A549 (cell line): ENCODE data around the gene BCR. TPM values are rescaled to one million over a fixed set of nuclear protein-coding genes. Genes with fewer than 3 reads are reported as not detected.

Experiments used
- ATAC-seq, 2 experiments: fragments of 200-7000 bp in 1 of 2; fragments of >200 bp in 1 of 2; cut with Nextera tagmentation in 1 of 2; cut with Tn5 transposase in 1 of 2; 3 replicates each; pipeline versions ENCODE4 v1.8.0 to v1.9.1; 2018 to 2020; ENCODE audit warnings: mild to moderate bottlenecking in 1 of 2, moderate library complexity in 1 of 2
- CTCF ChIA-PET: fragments of 300-600 bp; sonication (Branson Sonifier 250); formaldehyde crosslinking; extraction: SDS; loops from one replicate; lab custom pipeline; 2021; ENCODE audit warnings: antibody characterized with exemption, inconsistent platforms; lab: Yijun Ruan, JAX
- POLR2A ChIA-PET: fragments of 350-600 bp; formaldehyde crosslinking; extraction: SDS; loops from one replicate; lab custom pipeline; 2021; ENCODE audit warnings: antibody characterized with exemption, inconsistent platforms; lab: Yijun Ruan, JAX
- DNase-seq, 2 experiments: peaks; one replicate each; pipeline versions ENCODE4 v3.0.0 to v3.0.0-alpha.2; 2011 to 2016; ENCODE audit warnings: low read depth in 1 of 2, low spot score in 1 of 2
- FAIRE-seq: peaks from 2 replicates; lab custom pipeline; 2011; peaks lifted over from hg19 to GRCh38; lab: Jason Lieb, UNC
- H3K27ac ChIP-seq, 2 experiments: fragments of >200 bp; sonication (Bioruptor Twin); formaldehyde crosslinking; 3 replicates each; pipeline ENCODE4 v1.5.1; 2016 to 2017
- H3K4me1 ChIP-seq: fragments of >200 bp; sonication (Bioruptor Twin); formaldehyde crosslinking; 3 replicates; pipeline ENCODE4 v1.6.1; 2016
- H3K4me2 ChIP-seq: fragments of >200 bp; sonication (Bioruptor Twin); formaldehyde crosslinking; 3 replicates; pipeline ENCODE4 v1.6.1; 2016
- H3K4me3 ChIP-seq: fragments of >200 bp; sonication (Bioruptor Twin); formaldehyde crosslinking; 3 replicates; pipeline ENCODE4 v1.5.1; 2016
- H3K9me3 ChIP-seq: fragments of >200 bp; sonication (Bioruptor Twin); formaldehyde crosslinking; 3 replicates; pipeline ENCODE4 v1.6.1; 2016
- CBX8 ChIP-seq: fragments of 200-600 bp; sonication (generic); IDR thresholded peaks from 2 replicates; pipeline ENCODE4 v1.6.1; 2016
- CEBPB ChIP-seq, 2 experiments: fragments of >200 bp in 1 of 2; sonication (Bioruptor Twin) in 1 of 2; formaldehyde crosslinking in 1 of 2; IDR thresholded peaks; 2 replicates each; pipeline ENCODE4 v1.6.1; 2012 to 2016
- CHD4 ChIP-seq: fragments of 200-600 bp; sonication (generic); IDR thresholded peaks from 2 replicates; pipeline ENCODE4 v1.6.1; 2016; ENCODE audit warnings: antibody characterized with exemption, mild to moderate bottlenecking, borderline replicate concordance
- EHF ChIP-seq: fragments of 250-450 bp; sonication (Bioruptor Pico); IDR thresholded peaks from 2 replicates; pipeline ENCODE4 v1.5.0; 2020; ENCODE audit warnings: mild to moderate bottlenecking
- EHMT2 ChIP-seq: fragments of 200-600 bp; sonication (generic); IDR thresholded peaks from 2 replicates; pipeline ENCODE4 v1.6.1; 2016; ENCODE audit warnings: antibody characterized with exemption, low read depth, mild to moderate bottlenecking, moderate library complexity
- EP300 ChIP-seq, 2 experiments: fragments of >200 bp; sonication (Bioruptor Twin); formaldehyde crosslinking; IDR thresholded peaks; 2 replicates in 1 of 2; 3 replicates in 1 of 2; pipeline ENCODE4 v1.6.1; 2016 to 2017
- ESRRA ChIP-seq: fragments of 150-350 bp; IDR thresholded peaks from 2 replicates; pipeline ENCODE4 v1.6.1; 2014; ENCODE audit warnings: mild to moderate bottlenecking, low read length, borderline replicate concordance
- HOXB5 ChIP-seq: fragments of 250-450 bp; sonication (Bioruptor Pico); IDR thresholded peaks from 2 replicates; pipeline ENCODE4 v1.5.0; 2020; ENCODE audit warnings: mild to moderate bottlenecking, moderate library complexity
- JUNB ChIP-seq: fragments of >200 bp; sonication (Bioruptor Twin); formaldehyde crosslinking; IDR thresholded peaks from 2 replicates; pipeline ENCODE4 v1.6.1; 2016
- KDM1A ChIP-seq: fragments of 200-600 bp; sonication (generic); IDR thresholded peaks from 2 replicates; pipeline ENCODE4 v1.6.1; 2016; ENCODE audit warnings: low read depth, mild to moderate bottlenecking
- KDM5A ChIP-seq: fragments of 200-600 bp; sonication (generic); IDR thresholded peaks from 2 replicates; pipeline ENCODE4 v1.6.1; 2016; ENCODE audit warnings: antibody characterized with exemption, mild to moderate bottlenecking
- MAFK ChIP-seq: fragments of 450-650 bp; IDR thresholded peaks from 2 replicates; pipeline ENCODE4 v1.6.1; 2014; ENCODE audit not compliant: partially characterized antibody
- MYC ChIP-seq: IDR thresholded peaks from 2 replicates; pipeline ENCODE4 v1.6.1; 2012; ENCODE audit warnings: mild to moderate bottlenecking, inconsistent platforms, low read length, improper control_type of control experiment, borderline replicate concordance
- NPAS2 ChIP-seq: fragments of 250-450 bp; sonication (Bioruptor Pico); IDR thresholded peaks from 2 replicates; pipeline ENCODE4 v1.8.0; 2022; ENCODE audit warnings: mild to moderate bottlenecking, moderate library complexity, borderline replicate concordance
- RNF2 ChIP-seq: fragments of 200-600 bp; sonication (generic); IDR thresholded peaks from 2 replicates; pipeline ENCODE4 v1.6.1; 2016; ENCODE audit warnings: low read depth, mild to moderate bottlenecking, antibody characterized with exemption, moderate library complexity, borderline replicate concordance
- SMC3 ChIP-seq: fragments of >200 bp; sonication (Bioruptor Twin); formaldehyde crosslinking; IDR thresholded peaks from 3 replicates; pipeline ENCODE4 v1.6.1; 2018; ENCODE audit warnings: inconsistent platforms
- TFCP2L1 ChIP-seq: fragments of 250-450 bp; sonication (Bioruptor Pico); IDR thresholded peaks from 2 replicates; pipeline ENCODE4 v1.5.0; 2021; ENCODE audit warnings: mild to moderate bottlenecking
- WGBS: methylation state at CpG from one replicate; pipeline ENCODE4 v1.1.6; 2017; ENCODE audit errors: missing lambda C conversion rate; 5-methylcytosine and 5-hydroxymethylcytosine counted together
- polyA plus RNA-seq, 4 experiments: library from polyadenylated mRNA; depleted of rRNA in 3 of 4; stranded (reverse); fragments of >200 nt; fragmentation: RNase III in 1 of 4; extraction: RNeasy Plus Mini Kit Qiagen cat#74134 plus additional on column Dnase treatment in 1 of 4; gene quantifications; 2 replicates in 3 of 4; 3 replicates in 1 of 4; pipeline ENCODE4 v1.2.3, GENCODE V29; 2011 to 2017
- TF ChIP-seq, protein P1 (sequence below): fragments of 150-350 bp; IDR thresholded peaks from 2 replicates; pipeline ENCODE4 v1.6.1; 2014; ENCODE audit warnings: low read depth, mild to moderate bottlenecking, low read length
- TF ChIP-seq, protein P2 (sequence below): IDR thresholded peaks from 2 replicates; pipeline ENCODE4 v1.6.1; 2012
- TF ChIP-seq, protein P3 (sequence below): fragments of >200 bp; sonication (Bioruptor Twin); formaldehyde crosslinking; IDR thresholded peaks from 3 replicates; pipeline ENCODE4 v1.6.1; 2016
- TF ChIP-seq, protein P4 (sequence below): IDR thresholded peaks from 2 replicates; pipeline ENCODE4 v1.6.1; 2012; ENCODE audit warnings: low read depth, borderline replicate concordance
- TF ChIP-seq, protein P5 (sequence below): fragments of 250-450 bp; sonication (Bioruptor Pico); IDR thresholded peaks from 2 replicates; pipeline ENCODE4 v1.5.0; 2020; ENCODE audit warnings: low read depth, mild to moderate bottlenecking, moderate library complexity
- TF ChIP-seq, protein P6 (sequence below): fragments of 200-600 bp; sonication (generic); IDR thresholded peaks from 2 replicates; pipeline ENCODE4 v1.6.1; 2016; ENCODE audit warnings: antibody characterized with exemption, mild to moderate bottlenecking, moderate library complexity

The BCR gene
- polyA plus RNA-seq, 2 of the 4 experiments (the other 2 are of a cell fraction) = 14.7 to 16.4 TPM

DNA sequence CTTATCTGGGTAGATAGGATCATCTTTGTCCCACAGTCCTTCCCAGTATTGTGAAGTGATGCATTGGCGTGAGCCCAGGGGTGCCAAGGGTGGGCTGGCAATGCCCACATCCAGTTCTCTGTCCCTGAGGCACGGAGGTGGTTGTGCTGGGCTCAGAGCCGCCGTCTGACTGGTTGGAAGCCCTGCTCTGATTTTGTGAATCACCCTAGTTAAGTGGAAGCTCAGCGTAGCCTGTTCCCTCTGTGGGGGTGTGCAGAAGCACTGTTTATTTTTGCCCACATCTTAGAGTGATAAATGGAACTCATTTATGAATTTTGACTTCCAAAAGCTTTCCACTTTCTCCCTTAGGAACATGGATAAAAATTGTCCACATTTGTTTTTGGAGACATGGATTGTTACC is 13.6 kb downstream of the BCR start:
- POLR2A ChIA-PET = no interaction called here
- ATAC-seq (no peak), FAIRE-seq (no peak), DNase-seq (no peak)
- TF ChIP-seq, protein P1, sequence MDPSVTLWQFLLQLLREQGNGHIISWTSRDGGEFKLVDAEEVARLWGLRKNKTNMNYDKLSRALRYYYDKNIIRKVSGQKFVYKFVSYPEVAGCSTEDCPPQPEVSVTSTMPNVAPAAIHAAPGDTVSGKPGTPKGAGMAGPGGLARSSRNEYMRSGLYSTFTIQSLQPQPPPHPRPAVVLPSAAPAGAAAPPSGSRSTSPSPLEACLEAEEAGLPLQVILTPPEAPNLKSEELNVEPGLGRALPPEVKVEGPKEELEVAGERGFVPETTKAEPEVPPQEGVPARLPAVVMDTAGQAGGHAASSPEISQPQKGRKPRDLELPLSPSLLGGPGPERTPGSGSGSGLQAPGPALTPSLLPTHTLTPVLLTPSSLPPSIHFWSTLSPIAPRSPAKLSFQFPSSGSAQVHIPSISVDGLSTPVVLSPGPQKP = no peak
- TF ChIP-seq, protein P2, sequence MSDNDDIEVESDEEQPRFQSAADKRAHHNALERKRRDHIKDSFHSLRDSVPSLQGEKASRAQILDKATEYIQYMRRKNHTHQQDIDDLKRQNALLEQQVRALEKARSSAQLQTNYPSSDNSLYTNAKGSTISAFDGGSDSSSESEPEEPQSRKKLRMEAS = no peak
- TF ChIP-seq JUNB (no peak), CBX8 (no peak), CHD4 (no peak), MAFK (no peak), EP300 (IDR thresholded peaks at IDR 0.05) (no peak), TFCP2L1 (CRISPR knock-in tag) (no peak), HOXB5 (no peak), KDM5A (no peak), EHF (CRISPR knock-in tag) (no peak)
- TF ChIP-seq, protein P3, sequence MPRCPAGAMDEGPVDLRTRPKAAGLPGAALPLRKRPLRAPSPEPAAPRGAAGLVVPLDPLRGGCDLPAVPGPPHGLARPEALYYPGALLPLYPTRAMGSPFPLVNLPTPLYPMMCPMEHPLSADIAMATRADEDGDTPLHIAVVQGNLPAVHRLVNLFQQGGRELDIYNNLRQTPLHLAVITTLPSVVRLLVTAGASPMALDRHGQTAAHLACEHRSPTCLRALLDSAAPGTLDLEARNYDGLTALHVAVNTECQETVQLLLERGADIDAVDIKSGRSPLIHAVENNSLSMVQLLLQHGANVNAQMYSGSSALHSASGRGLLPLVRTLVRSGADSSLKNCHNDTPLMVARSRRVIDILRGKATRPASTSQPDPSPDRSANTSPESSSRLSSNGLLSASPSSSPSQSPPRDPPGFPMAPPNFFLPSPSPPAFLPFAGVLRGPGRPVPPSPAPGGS = no peak
- TF ChIP-seq, protein P4, sequence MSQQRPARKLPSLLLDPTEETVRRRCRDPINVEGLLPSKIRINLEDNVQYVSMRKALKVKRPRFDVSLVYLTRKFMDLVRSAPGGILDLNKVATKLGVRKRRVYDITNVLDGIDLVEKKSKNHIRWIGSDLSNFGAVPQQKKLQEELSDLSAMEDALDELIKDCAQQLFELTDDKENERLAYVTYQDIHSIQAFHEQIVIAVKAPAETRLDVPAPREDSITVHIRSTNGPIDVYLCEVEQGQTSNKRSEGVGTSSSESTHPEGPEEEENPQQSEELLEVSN = no peak
- no peaks in the 10 kb centered on the region for H3K9me3 ChIP-seq
- H3K4me1 ChIP-seq = peaks cover 6% of the 10 kb centered on the region; the same call in 2 of the 3 replicates
- H3K27ac ChIP-seq = no peak overlapping the region
- 100% methylated on average over 2 of the region's 5 CpGs for WGBS
- CTCF ChIA-PET = interaction anchor here (1.1 to 1.3 kb wide), 2 partner anchors 15 to 79 kb away, joined by 3 to 4 read pairs; no protein-coding TSS in a partner anchor
- peak overlapping the region; percentile 23; the same call in 1 of the 3 replicates for H3K4me2 ChIP-seq
- H3K4me3 ChIP-seq = no peak overlapping the region

DNA sequence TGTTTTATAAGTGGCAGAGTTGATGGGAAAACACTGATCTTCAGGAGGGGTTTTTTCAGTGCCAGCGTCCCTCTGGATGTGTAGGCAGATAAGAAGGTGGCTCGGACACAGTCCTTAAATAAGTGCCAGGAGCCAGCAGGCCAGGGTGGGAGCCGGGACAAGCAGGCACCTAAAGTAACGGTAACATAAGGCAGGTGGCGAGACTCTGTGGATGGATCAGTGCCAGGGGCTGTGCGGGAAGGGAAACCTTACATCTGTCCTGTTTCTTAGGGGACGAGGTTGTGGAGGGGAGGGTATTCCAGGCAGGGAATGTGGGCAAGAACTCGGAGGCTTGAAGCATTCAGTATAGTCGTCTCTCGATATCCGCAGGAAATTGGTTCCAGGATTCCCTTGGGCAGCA is 15.9 kb downstream of the BCR start:
- TF ChIP-seq EHMT2 (no peak), ESRRA (no peak), RNF2 (no peak), KDM1A (no peak), NPAS2 (CRISPR knock-in tag) (no peak)
- FAIRE-seq (no peak), DNase-seq (no peak), ATAC-seq (no peak)
- H3K4me2 ChIP-seq = no peak overlapping the region
- H3K4me3 ChIP-seq = no peak overlapping the region
- POLR2A ChIA-PET = no interaction called here
- H3K27ac ChIP-seq = no peak overlapping the region
- H3K4me1 ChIP-seq = peaks cover 6% of the 10 kb centered on the region; the same call in 2 of the 3 replicates
- H3K9me3 ChIP-seq = no peaks in the 10 kb centered on the region
- CTCF ChIA-PET = no interaction called here
- 91% methylated on average over 11 of the region's 11 CpGs for WGBS

DNA sequence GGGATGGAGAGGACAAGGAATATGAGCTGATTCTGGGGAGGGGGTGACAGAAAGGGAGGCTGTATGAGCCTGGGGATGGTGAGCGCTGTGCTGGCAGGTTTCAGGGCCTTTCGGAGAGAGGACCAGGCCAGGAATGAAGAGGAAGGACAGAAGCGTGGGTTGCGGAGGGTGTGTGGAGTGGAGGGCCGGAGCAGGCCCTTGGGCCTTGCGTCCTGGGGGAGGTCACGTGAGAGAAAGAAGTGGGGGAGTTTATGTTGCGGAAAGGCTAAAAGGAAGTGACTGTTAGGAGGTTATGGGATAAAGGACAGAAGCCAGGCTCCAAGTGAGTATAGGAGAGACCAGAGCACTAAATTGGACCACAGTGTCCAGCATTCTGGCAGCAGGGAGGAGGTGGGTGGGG is 17.5 kb downstream of the BCR start:
- H3K27ac ChIP-seq = no peak overlapping the region
- H3K4me2 ChIP-seq = no peak overlapping the region
- FAIRE-seq = no peak
- no peaks in the 10 kb centered on the region for H3K9me3 ChIP-seq
- H3K4me1 ChIP-seq = peaks cover 6% of the 10 kb centered on the region; the same call in 2 of the 3 replicates
- WGBS = 96% methylated on average over 8 of the region's 8 CpGs
- DNase-seq = no peak
- no peak for ATAC-seq
- ChIA-PET POLR2A (no interaction called here), CTCF (no interaction called here)
- H3K4me3 ChIP-seq = no peak overlapping the region
- TF ChIP-seq, protein P5, sequence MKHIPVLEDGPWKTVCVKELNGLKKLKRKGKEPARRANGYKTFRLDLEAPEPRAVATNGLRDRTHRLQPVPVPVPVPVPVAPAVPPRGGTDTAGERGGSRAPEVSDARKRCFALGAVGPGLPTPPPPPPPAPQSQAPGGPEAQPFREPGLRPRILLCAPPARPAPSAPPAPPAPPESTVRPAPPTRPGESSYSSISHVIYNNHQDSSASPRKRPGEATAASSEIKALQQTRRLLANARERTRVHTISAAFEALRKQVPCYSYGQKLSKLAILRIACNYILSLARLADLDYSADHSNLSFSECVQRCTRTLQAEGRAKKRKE (CRISPR knock-in tag) = no peak
- TF ChIP-seq, protein P6, sequence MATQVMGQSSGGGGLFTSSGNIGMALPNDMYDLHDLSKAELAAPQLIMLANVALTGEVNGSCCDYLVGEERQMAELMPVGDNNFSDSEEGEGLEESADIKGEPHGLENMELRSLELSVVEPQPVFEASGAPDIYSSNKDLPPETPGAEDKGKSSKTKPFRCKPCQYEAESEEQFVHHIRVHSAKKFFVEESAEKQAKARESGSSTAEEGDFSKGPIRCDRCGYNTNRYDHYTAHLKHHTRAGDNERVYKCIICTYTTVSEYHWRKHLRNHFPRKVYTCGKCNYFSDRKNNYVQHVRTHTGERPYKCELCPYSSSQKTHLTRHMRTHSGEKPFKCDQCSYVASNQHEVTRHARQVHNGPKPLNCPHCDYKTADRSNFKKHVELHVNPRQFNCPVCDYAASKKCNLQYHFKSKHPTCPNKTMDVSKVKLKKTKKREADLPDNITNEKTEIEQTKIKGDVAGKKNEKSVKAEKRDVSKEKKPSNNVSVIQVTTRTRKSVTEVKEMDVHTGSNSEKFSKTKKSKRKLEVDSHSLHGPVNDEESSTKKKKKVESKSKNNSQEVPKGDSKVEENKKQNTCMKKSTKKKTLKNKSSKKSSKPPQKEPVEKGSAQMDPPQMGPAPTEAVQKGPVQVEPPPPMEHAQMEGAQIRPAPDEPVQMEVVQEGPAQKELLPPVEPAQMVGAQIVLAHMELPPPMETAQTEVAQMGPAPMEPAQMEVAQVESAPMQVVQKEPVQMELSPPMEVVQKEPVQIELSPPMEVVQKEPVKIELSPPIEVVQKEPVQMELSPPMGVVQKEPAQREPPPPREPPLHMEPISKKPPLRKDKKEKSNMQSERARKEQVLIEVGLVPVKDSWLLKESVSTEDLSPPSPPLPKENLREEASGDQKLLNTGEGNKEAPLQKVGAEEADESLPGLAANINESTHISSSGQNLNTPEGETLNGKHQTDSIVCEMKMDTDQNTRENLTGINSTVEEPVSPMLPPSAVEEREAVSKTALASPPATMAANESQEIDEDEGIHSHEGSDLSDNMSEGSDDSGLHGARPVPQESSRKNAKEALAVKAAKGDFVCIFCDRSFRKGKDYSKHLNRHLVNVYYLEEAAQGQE = no peak
- TF ChIP-seq, protein P3 = no peak
- TF ChIP-seq CEBPB (IDR thresholded peaks at IDR 0.05) (no peak), MYC (no peak), SMC3 (no peak)
- TF ChIP-seq, protein P4 = no peak
